ENCODE data around the gene LRRC7.
"Not testable (repeated sequence)": the region's sequence is repeated elsewhere in the genome, so short reads cannot be mapped to it uniquely, and the experiment has no call there.

LRRC7 gene

DNA sequence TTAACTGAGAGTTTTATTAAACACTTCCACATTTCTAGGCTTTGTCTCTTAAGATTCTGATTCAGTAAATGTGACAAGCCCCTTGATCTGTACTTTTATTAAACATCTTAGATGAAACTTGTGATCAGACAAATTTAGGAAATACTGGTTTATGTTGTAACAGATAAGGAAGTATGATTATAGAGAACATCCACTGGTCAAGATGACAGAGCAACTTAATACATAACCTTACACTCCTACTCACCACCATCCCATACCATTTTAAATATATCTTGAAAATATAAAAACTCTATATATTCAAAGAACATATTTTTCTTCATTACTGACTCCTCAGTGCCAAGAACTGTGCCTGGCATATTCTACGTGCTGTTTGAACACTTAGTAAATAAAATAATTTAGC lies 420.2 kb downstream of the LRRC7 start:
- DNase-seq: no peak

GRCh38 chr1:69991644-69992043 lies 423.9 kb downstream of the LRRC7 start:
- DNase-seq: no peak

DNA sequence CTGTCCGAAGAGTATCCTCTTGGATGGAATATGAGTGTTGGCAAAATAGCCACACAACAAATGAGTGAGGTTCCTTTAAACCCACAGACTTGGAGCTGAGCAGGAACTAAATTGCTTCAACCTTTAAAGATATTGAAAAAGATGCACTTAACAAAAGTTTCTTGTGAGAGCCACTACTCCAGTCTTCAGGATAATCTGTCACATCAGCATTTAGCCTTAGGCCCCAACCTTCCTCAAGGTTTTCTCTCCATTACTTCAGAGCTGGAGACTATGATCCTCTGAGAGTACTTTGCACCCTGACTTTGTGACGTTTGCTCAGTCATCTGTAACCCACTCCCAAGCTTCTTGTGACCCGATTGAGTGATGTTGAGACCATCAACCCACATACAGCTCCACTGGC lies 424.9 kb downstream of the LRRC7 start:
- DNase-seq: no peak

DNA sequence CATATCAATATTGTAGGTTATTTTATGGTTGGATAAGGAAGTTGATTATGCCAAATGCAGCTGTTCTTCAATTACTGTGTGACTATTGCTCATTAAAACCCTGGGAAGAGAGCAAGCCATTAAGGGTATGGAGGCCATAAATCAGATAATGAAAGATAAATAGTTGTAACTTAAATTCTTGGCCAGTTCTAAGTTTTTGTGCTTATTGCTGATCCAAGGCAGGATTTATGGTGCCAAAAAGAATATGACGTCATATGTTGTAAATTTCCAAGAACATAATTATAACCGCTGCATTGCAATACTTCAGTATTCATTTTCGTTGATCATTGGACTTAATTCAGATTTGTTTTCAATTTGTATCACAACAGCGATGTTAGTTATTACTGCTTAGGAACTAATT lies 426.1 kb downstream of the LRRC7 start:
- DNase-seq: no peak

GRCh38 chr1:69994241-69994640 lies 426.5 kb downstream of the LRRC7 start:
- no peak for DNase-seq

DNA sequence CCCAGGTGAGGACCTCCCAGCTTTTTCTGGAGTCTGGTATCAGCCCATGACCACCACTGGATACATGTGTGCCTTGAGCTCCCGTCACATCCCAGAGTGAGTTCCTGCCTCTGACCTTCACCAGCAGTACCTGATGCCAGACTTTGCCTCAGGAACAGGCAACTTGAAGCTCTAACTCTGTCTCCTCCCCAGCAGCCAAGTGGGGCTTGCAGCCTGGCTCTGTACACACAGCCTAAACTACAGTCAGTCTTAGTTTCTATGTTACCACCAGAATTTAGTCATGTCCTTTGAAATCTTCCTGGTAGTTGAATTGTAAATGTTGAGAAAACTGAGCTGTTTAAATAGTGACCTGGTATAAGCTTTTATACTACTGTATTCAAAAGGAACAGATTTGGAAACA lies 431.1 kb downstream of the LRRC7 start:
- DNase-seq: no peak

GRCh38 chr1:70003211-70003908 lies 435.6 kb downstream of the LRRC7 start:
- DNase-seq: no peak

- no peak for DNase-seq
These were observed 437.8 kb downstream of the LRRC7 start for GRCh38 chr1:70005386-70006034.

DNA sequence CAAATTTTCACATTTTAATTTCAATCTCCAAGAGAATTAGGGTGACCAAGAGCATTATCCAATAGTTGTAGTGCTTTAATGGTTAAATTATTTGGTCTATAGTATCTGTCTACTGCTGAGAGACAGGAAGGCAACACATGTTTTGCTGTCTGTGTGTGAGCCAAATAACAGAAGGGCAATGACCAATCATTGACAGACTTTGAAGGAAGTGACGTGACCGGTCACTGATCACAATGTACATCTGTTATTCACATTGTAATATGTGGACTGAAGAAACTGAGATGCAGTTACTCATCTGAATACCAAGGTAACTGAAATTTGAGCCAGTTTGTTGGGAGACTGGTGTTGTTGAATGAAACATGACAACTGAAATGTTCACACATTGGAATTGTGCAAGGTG lies 440.9 kb downstream of the LRRC7 start:
- no peak for DNase-seq

- DNase-seq: no peak
These were observed 450.0 kb downstream of the LRRC7 start for GRCh38 chr1:70017770-70018169.

DNA sequence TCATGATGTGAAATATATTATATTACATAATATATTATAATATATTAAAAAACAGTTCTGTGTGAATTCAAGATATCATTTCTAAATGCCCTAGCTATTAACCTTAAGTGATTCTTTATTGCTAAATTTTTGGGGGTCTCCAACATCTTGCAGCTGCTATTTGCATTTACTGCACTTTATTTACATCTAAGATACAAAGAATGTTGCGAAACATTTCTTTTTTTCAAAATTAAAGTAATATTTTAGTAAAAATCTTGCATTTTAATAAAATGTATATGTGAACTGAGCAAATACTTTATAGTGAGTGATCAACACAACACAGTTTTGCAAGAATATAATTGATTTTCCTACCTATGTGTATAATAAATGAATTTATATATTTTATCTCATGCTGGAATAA lies 456.6 kb downstream of the LRRC7 start:
- no peak for DNase-seq

GRCh38 chr1:70025052-70025451 lies 457.3 kb downstream of the LRRC7 start:
- no peak for DNase-seq

- DNase-seq: no peak
These were observed 458.1 kb downstream of the LRRC7 start for GRCh38 chr1:70025846-70026245.

- DNase-seq: no peak
These were observed 465.6 kb downstream of the LRRC7 start for GRCh38 chr1:70033266-70033873.

- no peak for DNase-seq
These were observed 466.2 kb downstream of the LRRC7 start for GRCh38 chr1:70033936-70034335.

DNA sequence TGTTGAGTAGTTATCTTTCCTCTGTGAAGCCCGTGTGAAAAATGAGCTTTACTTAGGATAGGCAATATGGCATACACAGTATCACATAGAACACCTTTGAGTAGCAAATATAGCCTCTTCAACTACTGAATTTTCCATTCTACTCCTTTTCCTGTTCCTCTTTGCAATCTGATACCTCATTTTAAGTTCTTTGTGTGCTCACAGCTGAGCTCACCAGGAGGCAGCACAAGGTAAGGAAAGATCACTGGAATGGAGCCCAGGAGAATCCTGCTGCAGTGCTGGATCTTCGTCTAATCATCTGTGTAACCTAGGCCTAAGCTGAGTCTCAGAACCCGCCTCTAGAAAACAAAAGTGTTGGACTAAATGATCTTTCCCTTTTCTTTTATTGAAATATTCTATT lies 466.7 kb downstream of the LRRC7 start:
- no peak for DNase-seq

DNA sequence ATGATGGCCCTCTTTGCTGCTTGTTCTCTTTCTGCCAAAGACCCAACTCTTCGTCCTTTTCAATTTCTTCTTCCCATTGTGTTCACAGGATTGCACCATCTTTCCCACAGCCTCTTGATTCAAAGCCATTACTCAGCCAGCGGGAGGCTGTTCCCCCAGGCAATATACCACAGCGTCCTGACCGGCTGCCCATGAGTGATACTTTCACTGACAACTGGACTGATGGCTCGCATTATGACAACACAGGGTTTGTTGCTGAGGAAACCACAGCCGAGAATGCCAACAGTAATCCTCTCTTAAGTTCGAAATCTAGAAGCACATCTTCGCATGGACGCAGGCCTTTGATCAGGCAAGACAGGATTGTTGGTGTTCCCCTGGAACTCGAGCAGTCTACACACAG lies 470.3 kb downstream of the LRRC7 start:
- no peak for DNase-seq

DNA sequence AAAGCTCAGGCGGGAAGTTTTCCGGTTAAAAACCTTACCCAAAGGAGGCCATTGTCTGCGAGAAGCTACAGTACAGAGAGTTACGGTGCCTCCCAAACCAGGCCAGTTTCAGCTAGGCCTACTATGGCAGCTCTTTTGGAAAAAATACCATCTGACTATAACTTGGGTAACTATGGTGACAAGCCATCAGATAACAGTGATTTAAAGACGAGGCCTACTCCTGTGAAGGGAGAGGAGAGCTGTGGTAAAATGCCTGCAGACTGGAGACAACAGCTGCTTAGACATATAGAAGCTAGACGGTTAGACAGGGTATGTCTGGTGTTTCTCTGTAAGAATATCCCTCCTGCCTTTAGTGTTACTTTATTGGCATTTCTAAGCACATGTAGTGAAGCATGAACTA lies 471.8 kb downstream of the LRRC7 start:
- no peak for DNase-seq

- no peak for DNase-seq
These were observed 473.8 kb downstream of the LRRC7 start for GRCh38 chr1:70041317-70042045.

DNA sequence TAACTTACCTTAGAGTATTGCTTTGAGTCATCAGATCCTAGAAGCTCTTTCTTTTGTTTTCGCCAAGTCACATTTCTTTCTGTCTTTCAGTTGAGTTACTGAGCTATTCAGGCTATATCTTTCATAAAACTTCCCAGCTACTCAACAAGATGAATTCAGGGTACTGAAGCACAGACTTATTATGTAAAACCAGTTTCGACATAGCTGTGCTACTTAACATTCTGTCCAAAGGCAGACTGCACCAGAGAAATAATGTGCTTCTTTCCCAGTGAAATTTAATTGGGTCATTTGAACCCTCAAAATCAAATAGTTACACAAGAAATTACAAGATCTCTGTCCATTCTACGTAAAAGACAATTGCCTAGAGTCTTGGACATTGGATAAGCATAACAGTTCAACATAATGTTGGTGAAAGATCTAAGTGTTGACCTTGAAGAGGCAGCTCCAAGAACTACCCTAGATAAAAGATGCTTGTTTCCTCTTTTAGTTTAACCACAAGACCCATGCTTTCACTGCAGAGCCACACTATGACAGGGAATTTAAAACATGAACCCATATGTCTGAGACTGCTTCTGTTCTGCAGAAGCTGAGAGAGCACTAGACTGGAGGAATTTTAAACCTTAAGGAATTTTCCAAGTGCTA lies 474.5 kb downstream of the LRRC7 start:
- DNase-seq: no peak

DNA sequence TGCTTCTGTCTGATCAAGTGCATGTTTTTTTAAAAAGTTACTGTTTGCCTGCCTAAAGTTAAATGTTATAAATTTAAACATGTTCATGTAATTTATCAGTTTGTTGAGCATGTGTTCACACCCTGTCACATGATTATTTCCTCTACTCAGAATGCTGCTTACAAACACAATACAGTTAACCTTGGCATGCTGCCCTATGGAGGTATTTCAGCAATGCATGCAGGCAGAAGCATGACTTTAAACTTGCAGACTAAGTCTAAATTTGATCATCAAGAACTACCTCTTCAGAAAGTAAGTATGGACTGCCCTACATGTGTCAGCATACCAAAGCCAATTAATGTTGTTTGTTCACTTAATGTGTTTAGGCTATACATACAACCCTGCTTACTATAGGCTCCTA lies 476.1 kb downstream of the LRRC7 start:
- DNase-seq: no peak

GRCh38 chr1:70044832-70045231 lies 477.1 kb downstream of the LRRC7 start:
- DNase-seq: no peak

DNA sequence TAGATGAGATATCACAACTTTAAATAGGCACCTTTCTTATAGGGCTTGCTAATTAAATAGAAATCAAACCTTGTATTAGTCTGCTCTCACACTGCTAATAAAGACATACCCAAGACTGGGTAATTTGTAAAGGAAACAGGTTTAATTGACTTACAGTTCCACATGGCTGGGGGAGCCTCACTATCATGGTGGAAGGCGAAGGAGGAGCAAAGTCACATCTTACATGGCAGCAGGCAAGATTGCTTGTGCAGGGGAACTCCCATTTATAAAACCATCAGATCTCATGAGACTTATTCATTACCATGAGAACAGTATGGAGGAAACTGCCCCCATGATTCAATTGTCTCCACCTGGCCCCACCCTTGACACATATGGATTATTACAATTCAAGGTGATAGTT lies 477.9 kb downstream of the LRRC7 start:
- DNase-seq: not testable (repeated sequence)

Measured in CD4-positive, alpha-beta T cell treated with Interleukin-10 for 1 hour (primary cell).